ENCODE measurements around the gene PACS1. TPM values are rescaled to one million over a fixed set of nuclear protein-coding genes. Genes with fewer than 3 reads are reported as not detected.
A peak's percentile ranks its signal among the peaks of the same experiment; 100 is the strongest.

Gene PACS1
- total RNA-seq, 3 donors from 2014 or later, result 14.4 to 44.9 (median 18.9) TPM

GRCh38 chr11:66118847-66119246 is 48.8 kb downstream of the PACS1 start:
- intact Hi-C loops (cut with DNase I, micrococcal nuclease), result no loop called here
- Histone ChIP-seq H3K36me3 (ENCODE audit: low read depth) (no peaks in the 10 kb centered on the region), H3K4me1 (ENCODE audit: low read depth) (peaks cover 4% of the 10 kb centered on the region), H3K9me3 (no peaks in the 10 kb centered on the region), H3K4me3 (no peak overlapping the region)
- DNase-seq (no peak), ATAC-seq (no peak)
- TF ChIP-seq, protein P1, sequence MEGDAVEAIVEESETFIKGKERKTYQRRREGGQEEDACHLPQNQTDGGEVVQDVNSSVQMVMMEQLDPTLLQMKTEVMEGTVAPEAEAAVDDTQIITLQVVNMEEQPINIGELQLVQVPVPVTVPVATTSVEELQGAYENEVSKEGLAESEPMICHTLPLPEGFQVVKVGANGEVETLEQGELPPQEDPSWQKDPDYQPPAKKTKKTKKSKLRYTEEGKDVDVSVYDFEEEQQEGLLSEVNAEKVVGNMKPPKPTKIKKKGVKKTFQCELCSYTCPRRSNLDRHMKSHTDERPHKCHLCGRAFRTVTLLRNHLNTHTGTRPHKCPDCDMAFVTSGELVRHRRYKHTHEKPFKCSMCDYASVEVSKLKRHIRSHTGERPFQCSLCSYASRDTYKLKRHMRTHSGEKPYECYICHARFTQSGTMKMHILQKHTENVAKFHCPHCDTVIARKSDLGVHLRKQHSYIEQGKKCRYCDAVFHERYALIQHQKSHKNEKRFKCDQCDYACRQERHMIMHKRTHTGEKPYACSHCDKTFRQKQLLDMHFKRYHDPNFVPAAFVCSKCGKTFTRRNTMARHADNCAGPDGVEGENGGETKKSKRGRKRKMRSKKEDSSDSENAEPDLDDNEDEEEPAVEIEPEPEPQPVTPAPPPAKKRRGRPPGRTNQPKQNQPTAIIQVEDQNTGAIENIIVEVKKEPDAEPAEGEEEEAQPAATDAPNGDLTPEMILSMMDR (IDR thresholded peaks at IDR 0.05), result no peak

DNA sequence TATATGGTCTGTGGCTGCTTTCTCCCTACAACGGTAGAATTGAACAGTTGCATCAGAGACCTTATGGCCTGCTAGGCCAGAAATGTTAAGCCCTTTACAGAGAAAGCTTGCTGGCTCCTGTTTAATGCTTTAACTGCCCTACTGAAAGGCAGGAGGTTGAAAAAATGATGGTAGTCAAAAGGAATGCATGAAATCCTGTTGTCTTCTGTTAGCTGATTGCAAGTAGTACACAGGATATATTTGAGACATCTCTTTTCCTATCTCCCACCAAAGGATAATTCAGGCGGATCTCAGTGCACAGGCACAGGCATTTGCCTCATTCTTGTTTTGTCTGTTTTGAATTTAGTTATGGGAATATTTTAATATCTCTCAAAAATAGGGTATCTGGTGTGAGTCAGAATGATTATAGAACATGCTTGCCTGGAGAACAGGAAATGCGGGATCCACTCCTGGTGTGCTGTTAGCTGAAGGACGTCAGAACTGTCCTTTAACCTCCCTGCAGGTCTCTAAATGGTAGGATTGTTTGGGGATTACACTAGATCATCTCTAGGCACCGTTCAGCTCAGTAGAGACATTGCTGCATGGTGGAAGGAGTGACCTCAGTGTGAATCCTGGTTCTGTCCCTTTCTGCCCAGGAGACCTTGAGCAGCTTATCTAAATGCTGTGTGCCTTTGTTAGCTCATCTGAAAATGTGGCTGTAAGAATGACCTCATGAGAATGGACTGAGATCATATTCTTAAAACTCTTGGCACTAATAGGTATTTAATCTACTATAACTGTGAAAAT is 49.5 kb downstream of the PACS1 start:
- intact Hi-C loops (cut with DNase I, micrococcal nuclease), result no loop called here
- no peaks in the 10 kb centered on the region for H3K36me3 ChIP-seq (ENCODE audit: low read depth)
- H3K4me3 ChIP-seq, result no peak overlapping the region
- no peaks in the 10 kb centered on the region for H3K9me3 ChIP-seq
- no peak for DNase-seq
- ATAC-seq, result peak; percentile 24
- TF ChIP-seq, protein P1 (IDR thresholded peaks at IDR 0.05), result no peak
- peaks cover 4% of the 10 kb centered on the region for H3K4me1 ChIP-seq (ENCODE audit: low read depth)

GRCh38 chr11:66121466-66121865 is 51.4 kb downstream of the PACS1 start:
- ATAC-seq, result no peak
- no peaks in the 10 kb centered on the region for H3K9me3 ChIP-seq
- peaks cover 10% of the 10 kb centered on the region for H3K4me1 ChIP-seq (ENCODE audit: low read depth)
- DNase-seq, result no peak
- H3K36me3 ChIP-seq (ENCODE audit: low read depth), result no peaks in the 10 kb centered on the region
- H3K4me3 ChIP-seq, result no peak overlapping the region
- TF ChIP-seq, protein P1 (IDR thresholded peaks at IDR 0.05), result no peak
- intact Hi-C loops (cut with DNase I, micrococcal nuclease), result no loop called here

- no peaks in the 10 kb centered on the region for H3K36me3 ChIP-seq (ENCODE audit: low read depth)
- peaks cover 12% of the 10 kb centered on the region for H3K4me1 ChIP-seq (ENCODE audit: low read depth)
- no peak for DNase-seq
- peak; percentile 76 for ATAC-seq
- no peaks in the 10 kb centered on the region for H3K9me3 ChIP-seq
- TF ChIP-seq, protein P1 (IDR thresholded peaks at IDR 0.05), result no peak
- H3K4me3 ChIP-seq, result no peak overlapping the region
- intact Hi-C loops (cut with DNase I, micrococcal nuclease), result no loop called here
Observed at GRCh38 chr11:66123902-66124301, 53.8 kb downstream of the PACS1 start.

- Histone ChIP-seq H3K36me3 (ENCODE audit: low read depth) (no peaks in the 10 kb centered on the region), H3K9me3 (no peaks in the 10 kb centered on the region), H3K4me1 (ENCODE audit: low read depth) (peaks cover 12% of the 10 kb centered on the region), H3K4me3 (no peak overlapping the region)
- no peak for ATAC-seq
- TF ChIP-seq, protein P1 (IDR thresholded peaks at IDR 0.05), result no peak
- DNase-seq, result no peak
- intact Hi-C loops (cut with DNase I, micrococcal nuclease), result no loop called here
Observed at GRCh38 chr11:66124564-66124963, 54.5 kb downstream of the PACS1 start.

All from mucosa of descending colon (tissue), 3 donors.